ENCODE data around the gene FAM32A. TPM values are rescaled to one million over a fixed set of nuclear protein-coding genes. Genes with fewer than 3 reads are reported as not detected.
A peak's percentile ranks its signal among the peaks of the same experiment; 100 is the strongest.

FAM32A gene
- total and polyA plus RNA-seq, 2 donors (not counting 1 experiment from before 2014, with no cell fraction given) = 53.4 to 62.0 TPM

GRCh38 chr19:16233836-16234551 lies 48.8 kb downstream of the FAM32A start:
- no peaks in the 10 kb centered on the region for H3K27me3 Mint-ChIP-seq
- no peaks in the 10 kb centered on the region for H4K20me1 ChIP-seq (ENCODE audit: control insufficient read depth, insufficient read depth, low read length, poor library complexity, severe bottlenecking)
- no peak overlapping the region for H3K4me3 ChIP-seq (ENCODE audit: control extremely low read depth in 1 of 5, extremely low read depth in 1 of 5, insufficient read depth in 1 of 5, low read depth in 2 of 5, low read length in 4 of 5)
- H2AFZ ChIP-seq (ENCODE audit: insufficient read depth, low read depth, low read length, poor library complexity, severe bottlenecking) = no peak overlapping the region
- H3K27ac ChIP-seq (ENCODE audit: low read length in 2 of 2) = no peak overlapping the region
- peak; percentile 15 for DNase-seq
- TF ChIP-seq CTCF (IDR thresholded peaks at IDR 0.05) (no peak), EZH2 (IDR thresholded peaks at IDR 0.05; ENCODE audit: borderline replicate concordance, insufficient read depth, low read depth, low read length, poor library complexity, severe bottlenecking) (no peak)
- CTCF ChIA-PET = no interaction called here
- POLR2A ChIA-PET = no interaction called here
- peaks cover 0 to 3% (median 0%) of the 10 kb centered on the region in 3 donors for H3K9me3 ChIP-seq (ENCODE audit: control extremely low read depth in 1 of 3, control insufficient read depth in 2 of 3, insufficient read depth in 1 of 3, low read length in 2 of 3)
- H3K4me1 ChIP-seq (ENCODE audit: control insufficient read depth in 2 of 2, insufficient read depth in 2 of 2, low read length in 2 of 2) = peaks cover 12 to 14% of the 10 kb centered on the region in 2 donors
- H3K79me2 ChIP-seq (ENCODE audit: control insufficient read depth, insufficient read depth, low read length) = peaks cover 9% of the 10 kb centered on the region
- H3K4me2 ChIP-seq (replicated peaks; ENCODE audit: low read depth, low read length, poor library complexity, severe bottlenecking) = no peak overlapping the region
- intact Hi-C loops (cut with micrococcal nuclease) = no loop called here
- WGBS (ENCODE audit: insufficient coverage) = 94% methylated on average over 16 of the region's 19 CpGs
- H3K9ac ChIP-seq (ENCODE audit: low read length) = no peak overlapping the region
- no peak overlapping the region for H3K4me3 Mint-ChIP-seq
- peaks cover 0 to 58% of the 10 kb centered on the region in 2 experiments for H3K36me3 ChIP-seq (replicated peaks in 1 of 2; ENCODE audit: control extremely low read depth in 1 of 2, control insufficient read depth in 1 of 2, extremely low read depth in 1 of 2, insufficient read depth in 2 of 2, low read length in 1 of 2)
- H3K27me3 ChIP-seq (replicated peaks in 1 of 4; ENCODE audit: control extremely low read depth in 1 of 4, control insufficient read depth in 3 of 4, insufficient read depth in 4 of 4, low read length in 3 of 4) = no peaks in the 10 kb centered on the region
- peaks cover 16% of the 10 kb centered on the region for H3K4me1 Mint-ChIP-seq
- no peak for ATAC-seq (ENCODE audit: low read depth)
- H3K9me3 Mint-ChIP-seq (ENCODE audit: insufficient read depth) = no peaks in the 10 kb centered on the region
- no peak overlapping the region for H3K27ac Mint-ChIP-seq
